GM21786 (cell line): ENCODE results near the gene UBA3.
A peak's percentile ranks its signal among the peaks of the same experiment; 100 is the strongest.

Experiments used
- ATAC-seq: cut with Tn5 transposase; IDR thresholded peaks from one replicate; pipeline ENCODE4 v1.9.1; 2021; ENCODE audit not compliant: unreplicated experiment

Gene UBA3

GRCh38 chr3:69102384-69102783 is 22.2 kb upstream of the UBA3 start:
- no peak for ATAC-seq

- no peak for ATAC-seq
Observed at GRCh38 chr3:69099576-69099975, 19.4 kb upstream of the UBA3 start.

- ATAC-seq, result no peak
Observed at GRCh38 chr3:69097407-69098086, 17.4 kb upstream of the UBA3 start.

GRCh38 chr3:69096299-69096698 is 16.1 kb upstream of the UBA3 start:
- ATAC-seq, result no peak

- ATAC-seq, result no peak
Observed at GRCh38 chr3:69095636-69096035, 15.5 kb upstream of the UBA3 start.

- ATAC-seq, result peak; percentile 9
Observed at GRCh38 chr3:69094467-69095205, 14.5 kb upstream of the UBA3 start.

GRCh38 chr3:69092030-69092516 is 11.9 kb upstream of the UBA3 start:
- peak; percentile 70 for ATAC-seq

- ATAC-seq, result peak; percentile 0
Observed at GRCh38 chr3:69091389-69092029, 11.3 kb upstream of the UBA3 start.

- ATAC-seq, result no peak
Observed at GRCh38 chr3:69090021-69090420, 9.9 kb upstream of the UBA3 start.

- peak; percentile 25 for ATAC-seq
Observed at GRCh38 chr3:69088063-69088462, 7.9 kb upstream of the UBA3 start.

GRCh38 chr3:69087030-69087791 is 7.0 kb upstream of the UBA3 start:
- ATAC-seq, result no peak

- no peak for ATAC-seq
Observed at GRCh38 chr3:69085833-69086722, 5.9 kb upstream of the UBA3 start.

- no peak for ATAC-seq
Observed at GRCh38 chr3:69085168-69085832, 5.1 kb upstream of the UBA3 start.

GRCh38 chr3:69084326-69085167 is 4.4 kb upstream of the UBA3 start, which contains the start of gene ARL6IP5:
ARL6IP5 (plus strand) TSS chr3:69084937; CDS start chr3:69085048, 111 bp downstream.
- peak; percentile 44 for ATAC-seq

- ATAC-seq, result peak; percentile 56
Observed at GRCh38 chr3:69082805-69083204, 2.6 kb upstream of the UBA3 start.

GRCh38 chr3:69082361-69082760 is 2.2 kb upstream of the UBA3 start:
- ATAC-seq, result no peak

- no peak for ATAC-seq
Observed at GRCh38 chr3:69081583-69082262, 1.6 kb upstream of the UBA3 start.
